ENCODE results near the gene PPFIBP1.

Gene PPFIBP1

GRCh38 chr12:27506645-27507189 is 17.3 kb upstream of the PPFIBP1 start:
- H3K4me2 ChIP-seq (ENCODE audit: low read length): no peak overlapping the region
- no peaks in the 10 kb centered on the region for H3K9me2 ChIP-seq (ENCODE audit: low read depth, low read length)
- H3F3A ChIP-seq (ENCODE audit: insufficient read depth, low read length): no peaks in the 10 kb centered on the region
- H3K9ac ChIP-seq (ENCODE audit: low read length): no peak overlapping the region
- no peaks in the 10 kb centered on the region for H3K27me3 ChIP-seq (ENCODE audit: insufficient read depth, low read length)
- H2AFZ ChIP-seq (ENCODE audit: low read length): no peak overlapping the region
- no peaks in the 10 kb centered on the region for H3K79me2 ChIP-seq (ENCODE audit: insufficient read depth, low read length)
- no peaks in the 10 kb centered on the region for H4K20me1 ChIP-seq (ENCODE audit: insufficient read depth, low read length)
- no peaks in the 10 kb centered on the region for H3K4me1 ChIP-seq (ENCODE audit: insufficient read depth, low read length, severe bottlenecking)
- H3K4me3 ChIP-seq (ENCODE audit: low read depth, low read length, poor library complexity, severe bottlenecking): no peak overlapping the region
- no peaks in the 10 kb centered on the region for H3K9me3 ChIP-seq (ENCODE audit: low read length)
- H3K27ac ChIP-seq (ENCODE audit: low read depth, low read length, poor library complexity, severe bottlenecking): no peak overlapping the region
- no peaks in the 10 kb centered on the region for H3K36me3 ChIP-seq (ENCODE audit: insufficient read depth, low read length)
- TF ChIP-seq EZH2 (IDR thresholded peaks at IDR 0.05; ENCODE audit: borderline replicate concordance, low read length): no peak
- no peak for TF ChIP-seq CTCF (IDR thresholded peaks at IDR 0.05; ENCODE audit: low read length)

GRCh38 chr12:27508736-27509431 is 15.1 kb upstream of the PPFIBP1 start:
- H3K36me3 ChIP-seq (ENCODE audit: insufficient read depth, low read length): no peaks in the 10 kb centered on the region
- H3K27me3 ChIP-seq (ENCODE audit: insufficient read depth, low read length): no peaks in the 10 kb centered on the region
- H3K9ac ChIP-seq (ENCODE audit: low read length): no peak overlapping the region
- H3K9me3 ChIP-seq (ENCODE audit: low read length): no peaks in the 10 kb centered on the region
- H3F3A ChIP-seq (ENCODE audit: insufficient read depth, low read length): no peaks in the 10 kb centered on the region
- H3K4me1 ChIP-seq (ENCODE audit: insufficient read depth, low read length, severe bottlenecking): no peaks in the 10 kb centered on the region
- no peak overlapping the region for H2AFZ ChIP-seq (ENCODE audit: low read length)
- H3K27ac ChIP-seq (ENCODE audit: low read depth, low read length, poor library complexity, severe bottlenecking): no peak overlapping the region
- no peak for TF ChIP-seq CTCF (IDR thresholded peaks at IDR 0.05; ENCODE audit: low read length)
- TF ChIP-seq EZH2 (IDR thresholded peaks at IDR 0.05; ENCODE audit: borderline replicate concordance, low read length): no peak
- no peaks in the 10 kb centered on the region for H3K79me2 ChIP-seq (ENCODE audit: insufficient read depth, low read length)
- no peak overlapping the region for H3K4me3 ChIP-seq (ENCODE audit: low read depth, low read length, poor library complexity, severe bottlenecking)
- no peaks in the 10 kb centered on the region for H3K9me2 ChIP-seq (ENCODE audit: low read depth, low read length)
- no peak overlapping the region for H3K4me2 ChIP-seq (ENCODE audit: low read length)
- H4K20me1 ChIP-seq (ENCODE audit: insufficient read depth, low read length): no peaks in the 10 kb centered on the region

- H3K4me3 ChIP-seq (ENCODE audit: low read depth, low read length, poor library complexity, severe bottlenecking): no peak overlapping the region
- H3K4me1 ChIP-seq (ENCODE audit: insufficient read depth, low read length, severe bottlenecking): no peaks in the 10 kb centered on the region
- no peak overlapping the region for H3K27ac ChIP-seq (ENCODE audit: low read depth, low read length, poor library complexity, severe bottlenecking)
- H3K79me2 ChIP-seq (ENCODE audit: insufficient read depth, low read length): no peaks in the 10 kb centered on the region
- no peaks in the 10 kb centered on the region for H3K9me2 ChIP-seq (ENCODE audit: low read depth, low read length)
- no peak overlapping the region for H3K9ac ChIP-seq (ENCODE audit: low read length)
- H4K20me1 ChIP-seq (ENCODE audit: insufficient read depth, low read length): no peaks in the 10 kb centered on the region
- TF ChIP-seq EZH2 (IDR thresholded peaks at IDR 0.05; ENCODE audit: borderline replicate concordance, low read length) (no peak), CTCF (IDR thresholded peaks at IDR 0.05; ENCODE audit: low read length) (no peak)
- H3K27me3 ChIP-seq (ENCODE audit: insufficient read depth, low read length): no peaks in the 10 kb centered on the region
- H3K4me2 ChIP-seq (ENCODE audit: low read length): no peak overlapping the region
- no peak overlapping the region for H2AFZ ChIP-seq (ENCODE audit: low read length)
- no peaks in the 10 kb centered on the region for H3F3A ChIP-seq (ENCODE audit: insufficient read depth, low read length)
- no peaks in the 10 kb centered on the region for H3K36me3 ChIP-seq (ENCODE audit: insufficient read depth, low read length)
- no peaks in the 10 kb centered on the region for H3K9me3 ChIP-seq (ENCODE audit: low read length)
Measured at GRCh38 chr12:27511031-27511722, 12.8 kb upstream of the PPFIBP1 start.

All from OCI-LY1 (cell line).